ENCODE results near the gene DEFB127. TPM values are rescaled to one million over a fixed set of nuclear protein-coding genes. Genes with fewer than 3 reads are reported as not detected.

Gene DEFB127
- total and polyA plus RNA-seq, 10 donors, result not detected

DNA sequence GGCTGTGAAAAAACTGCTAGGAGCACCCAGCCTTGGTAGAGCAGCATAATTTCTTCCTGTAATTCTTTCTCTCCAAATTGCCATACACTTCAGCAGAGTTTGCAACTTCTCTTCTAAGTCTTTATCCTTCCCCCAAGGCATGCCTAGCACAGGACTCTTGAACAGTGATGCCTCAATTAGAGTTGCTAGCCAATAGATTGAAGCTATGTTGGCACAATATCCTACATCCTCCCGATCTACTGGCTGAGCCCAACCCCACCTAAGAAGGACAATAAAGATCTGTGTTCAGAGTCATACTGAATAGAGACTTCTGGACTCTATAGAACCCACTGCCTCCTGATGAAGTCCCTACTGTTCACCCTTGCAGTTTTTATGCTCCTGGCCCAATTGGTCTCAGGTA is 15.0 kb upstream of the DEFB127 start, which contains the start of gene DEFB126:
Gene DEFB126 (plus strand): TSS at position 301 of the 400 bp plus-strand sequence. CDS start 39 bp downstream, at position 340.
- no peak within 1 kb of the TSS for H3K4me3 ChIP-seq
- WGBS, 5 donors, result 44 to 90% (median 65%) methylated on average over 1 of the region's 1 CpG

GRCh38 chr20:145877-146276 is 11.4 kb upstream of the DEFB127 start:
- no peaks in the 10 kb centered on the region for H3K9me3 ChIP-seq
- TF ChIP-seq, protein P1, sequence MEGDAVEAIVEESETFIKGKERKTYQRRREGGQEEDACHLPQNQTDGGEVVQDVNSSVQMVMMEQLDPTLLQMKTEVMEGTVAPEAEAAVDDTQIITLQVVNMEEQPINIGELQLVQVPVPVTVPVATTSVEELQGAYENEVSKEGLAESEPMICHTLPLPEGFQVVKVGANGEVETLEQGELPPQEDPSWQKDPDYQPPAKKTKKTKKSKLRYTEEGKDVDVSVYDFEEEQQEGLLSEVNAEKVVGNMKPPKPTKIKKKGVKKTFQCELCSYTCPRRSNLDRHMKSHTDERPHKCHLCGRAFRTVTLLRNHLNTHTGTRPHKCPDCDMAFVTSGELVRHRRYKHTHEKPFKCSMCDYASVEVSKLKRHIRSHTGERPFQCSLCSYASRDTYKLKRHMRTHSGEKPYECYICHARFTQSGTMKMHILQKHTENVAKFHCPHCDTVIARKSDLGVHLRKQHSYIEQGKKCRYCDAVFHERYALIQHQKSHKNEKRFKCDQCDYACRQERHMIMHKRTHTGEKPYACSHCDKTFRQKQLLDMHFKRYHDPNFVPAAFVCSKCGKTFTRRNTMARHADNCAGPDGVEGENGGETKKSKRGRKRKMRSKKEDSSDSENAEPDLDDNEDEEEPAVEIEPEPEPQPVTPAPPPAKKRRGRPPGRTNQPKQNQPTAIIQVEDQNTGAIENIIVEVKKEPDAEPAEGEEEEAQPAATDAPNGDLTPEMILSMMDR (IDR thresholded peaks at IDR 0.05 in 8 of 11, conservative IDR thresholded peaks at IDR 0.05 in 3 of 11), result no peak
- TF ChIP-seq POLR2AphosphoS5 (IDR thresholded peaks at IDR 0.05) (no peak), POLR2A (IDR thresholded peaks at IDR 0.05) (no peak)
- no peak overlapping the region for H3K4me3 ChIP-seq
- 55 to 69% (median 60%) methylated on average over 2 of the region's 2 CpGs for WGBS, 5 donors
- H3K27ac ChIP-seq, result no peak overlapping the region
- peaks cover 0 to 49% (median 0%) of the 10 kb centered on the region in 7 donors for H3K27me3 ChIP-seq (replicated peaks in 1 of 7)
- intact Hi-C loops (cut with DNase I; ENCODE audit: low total_unique reads), result loop anchor here (2.0 kb wide), 1 partner anchor 77 kb away; no protein-coding TSS in a partner anchor
- DNase-seq, result no peak
- H3K36me3 ChIP-seq, result no peaks in the 10 kb centered on the region
- no peaks in the 10 kb centered on the region for H3K4me1 ChIP-seq

More for the DNA sequence above, 15.0 kb upstream of the DEFB127 start, which contains the start of gene DEFB126:
- H3K27me3 ChIP-seq (replicated peaks in 1 of 7), result peaks cover 0 to 61% (median 0%) of the 10 kb centered on the region in 7 donors
- intact Hi-C loops (cut with DNase I; ENCODE audit: low total_unique reads), result no loop called here
- H3K9me3 ChIP-seq, result peaks cover 0 to 4% (median 0%) of the 10 kb centered on the region in 8 donors
- no peaks in the 10 kb centered on the region for H3K4me1 ChIP-seq
- TF ChIP-seq POLR2A (IDR thresholded peaks at IDR 0.05) (no peak), POLR2AphosphoS5 (IDR thresholded peaks at IDR 0.05) (no peak)
- TF ChIP-seq, protein P1 (IDR thresholded peaks at IDR 0.05 in 8 of 11, conservative IDR thresholded peaks at IDR 0.05 in 3 of 11), result no peak
- no peak within 1 kb of the TSS for H3K27ac ChIP-seq
- no peak for DNase-seq
- H3K36me3 ChIP-seq, result no peaks in the 10 kb centered on the region

GRCh38 chr20:152131-152530 is 5.1 kb upstream of the DEFB127 start:
- no peaks in the 10 kb centered on the region for H3K36me3 ChIP-seq
- DNase-seq, result no peak
- no peak overlapping the region for H3K27ac ChIP-seq
- intact Hi-C loops (cut with DNase I; ENCODE audit: low total_unique reads), result no loop called here
- TF ChIP-seq POLR2A (IDR thresholded peaks at IDR 0.05), result no peak
- TF ChIP-seq POLR2AphosphoS5 (IDR thresholded peaks at IDR 0.05), result no peak
- TF ChIP-seq, protein P1 (IDR thresholded peaks at IDR 0.05 in 8 of 11, conservative IDR thresholded peaks at IDR 0.05 in 3 of 11), result no peak
- WGBS, 5 donors, result 83 to 93% (median 90%) methylated on average over 1 of the region's 1 CpG
- no peaks in the 10 kb centered on the region for H3K9me3 ChIP-seq
- no peaks in the 10 kb centered on the region for H3K4me1 ChIP-seq
- no peak overlapping the region for H3K4me3 ChIP-seq
- peaks cover 0 to 21% (median 0%) of the 10 kb centered on the region in 7 donors for H3K27me3 ChIP-seq (replicated peaks in 1 of 7)

GRCh38 chr20:164618-165017 is 7.4 kb downstream of the DEFB127 start:
- no peak overlapping the region for H3K27ac ChIP-seq
- WGBS, 5 donors, result 68 to 81% (median 69%) methylated on average over 3 of the region's 3 CpGs
- H3K4me3 ChIP-seq, result no peak overlapping the region
- DNase-seq, result no peak
- no peaks in the 10 kb centered on the region for H3K9me3 ChIP-seq
- H3K36me3 ChIP-seq, result no peaks in the 10 kb centered on the region
- TF ChIP-seq POLR2A (IDR thresholded peaks at IDR 0.05) (no peak), POLR2AphosphoS5 (IDR thresholded peaks at IDR 0.05) (no peak)
- TF ChIP-seq, protein P1 (IDR thresholded peaks at IDR 0.05 in 8 of 11, conservative IDR thresholded peaks at IDR 0.05 in 3 of 11), result no peak
- intact Hi-C loops (cut with DNase I; ENCODE audit: low total_unique reads), result no loop called here
- H3K4me1 ChIP-seq, result no peaks in the 10 kb centered on the region
- peaks cover 0 to 5% (median 0%) of the 10 kb centered on the region in 7 donors for H3K27me3 ChIP-seq (replicated peaks in 1 of 7)
